Measurements from ENCODE around the gene RNF123.

GRCh38 chr3:49757197-49757596 is 67.8 kb downstream of the RNF123 start:
- no peak for TF ChIP-seq POLR2AphosphoS5 (IDR thresholded peaks at IDR 0.05; ENCODE audit: low read depth)
- no peak for TF ChIP-seq CTCF (IDR thresholded peaks at IDR 0.05; ENCODE audit: insufficient read depth, low read length)
- no peak for TF ChIP-seq REST (IDR thresholded peaks at IDR 0.05; ENCODE audit: insufficient replicate concordance, low read depth)
- no peak for TF ChIP-seq GABPA (IDR thresholded peaks at IDR 0.05; ENCODE audit: low read depth)
- no peak for TF ChIP-seq SPI1 (IDR thresholded peaks at IDR 0.05; ENCODE audit: borderline replicate concordance, low read depth)

All from HL-60 (cell line).